HepG2 (cell line): ENCODE data around the gene C1orf35. TPM values are rescaled to one million over a fixed set of nuclear protein-coding genes. Genes with fewer than 3 reads are reported as not detected.

Experiments
- ASH2L ChIP-seq: fragments of 300-600, 200-600 bp; sonication (generic); IDR thresholded peaks from 2 replicates; pipeline ENCODE4 v1.7.0; 2017; ENCODE audit warnings: low read depth, mild to moderate bottlenecking, moderate library complexity, mixed read lengths, low read length; ENCODE audit not compliant: insufficient read length
- CREB1 ChIP-seq, 2 experiments: fragments of 450-650 bp in 1 of 2; IDR thresholded peaks; 2 replicates each; pipeline ENCODE4 v1.6.1; 2016 to 2017; ENCODE audit warnings: control low read depth in 1 of 2, mild to moderate bottlenecking in 1 of 2, missing compliant biosample characterization in 1 of 2, missing genetic modification characterization in 1 of 2
- ESRRA ChIP-seq: sonication (generic); formaldehyde crosslinking; IDR thresholded peaks from 2 replicates; pipeline ENCODE4 v1.5.1; 2020; ENCODE audit warnings: mild to moderate bottlenecking, low read depth, missing genetic modification reagents
- FOXC1 ChIP-seq: sonication (generic); formaldehyde crosslinking; IDR thresholded peaks from 2 replicates; pipeline ENCODE4 v1.8.0; 2022; ENCODE audit warnings: mild to moderate bottlenecking, missing genetic modification reagents, borderline replicate concordance
- HIVEP1 ChIP-seq: sonication (generic); formaldehyde crosslinking; IDR thresholded peaks from 2 replicates; pipeline ENCODE4 v1.4.0; 2020; ENCODE audit warnings: mild to moderate bottlenecking, missing genetic modification reagents
- HOXA3 ChIP-seq: sonication (generic); formaldehyde crosslinking; IDR thresholded peaks from 2 replicates; pipeline ENCODE4 v1.5.0; 2020; ENCODE audit warnings: missing genetic modification reagents
- JUND ChIP-seq: sonication (generic); formaldehyde crosslinking; IDR thresholded peaks from 2 replicates; pipeline ENCODE4 v1.8.0; 2022; ENCODE audit warnings: mild to moderate bottlenecking, missing genetic modification reagents
- KAT8 ChIP-seq: IDR thresholded peaks from 2 replicates; pipeline ENCODE4 v1.6.1; 2016; ENCODE audit warnings: missing genetic modification reagents, missing compliant biosample characterization
- KDM1A ChIP-seq: IDR thresholded peaks from 2 replicates; pipeline ENCODE4 v1.6.1; 2016; ENCODE audit warnings: missing compliant biosample characterization
- MTERF4 ChIP-seq: sonication (generic); formaldehyde crosslinking; IDR thresholded peaks from 2 replicates; pipeline ENCODE4 v1.8.0; 2023; ENCODE audit warnings: mild to moderate bottlenecking, missing genetic modification reagents
- NPAS2 ChIP-seq: sonication (generic); formaldehyde crosslinking; IDR thresholded peaks from 2 replicates; pipeline ENCODE4 v1.8.0; 2022; ENCODE audit warnings: mild to moderate bottlenecking, missing genetic modification reagents, borderline replicate concordance
- NR1H2 ChIP-seq: sonication (generic); formaldehyde crosslinking; IDR thresholded peaks from 2 replicates; pipeline ENCODE4 v1.8.1; 2022; ENCODE audit warnings: low read depth, missing genetic modification reagents, borderline replicate concordance
- SAP130 ChIP-seq: IDR thresholded peaks from 2 replicates; pipeline ENCODE4 v1.6.1; 2016; ENCODE audit warnings: low read depth
- SMYD3 ChIP-seq: sonication (generic); formaldehyde crosslinking; IDR thresholded peaks from 2 replicates; pipeline ENCODE4 v1.8.1; 2023; ENCODE audit warnings: mild to moderate bottlenecking, missing genetic modification reagents
- SOX6 ChIP-seq, 2 experiments: fragments of 450-650 bp in 1 of 2; sonication (generic) in 1 of 2; formaldehyde crosslinking in 1 of 2; IDR thresholded peaks; 2 replicates each; pipeline versions ENCODE4 v1.4.0 to v1.6.1; 2017 to 2020; ENCODE audit warnings: antibody characterized with exemption in 1 of 2, mild to moderate bottlenecking in 1 of 2, missing genetic modification reagents in 1 of 2
- THAP7 ChIP-seq: sonication (generic); formaldehyde crosslinking; IDR thresholded peaks from 2 replicates; pipeline ENCODE4 v1.8.1; 2023; ENCODE audit warnings: mild to moderate bottlenecking, missing genetic modification reagents
- ZBTB8A ChIP-seq: sonication (generic); formaldehyde crosslinking; IDR thresholded peaks from 2 replicates; pipeline ENCODE4 v1.4.0; 2020; ENCODE audit warnings: mild to moderate bottlenecking, low read depth, missing genetic modification reagents, borderline replicate concordance
- ZFP82 ChIP-seq: sonication (generic); formaldehyde crosslinking; IDR thresholded peaks from 2 replicates; pipeline ENCODE4 v1.5.1; 2020; ENCODE audit warnings: mild to moderate bottlenecking, missing genetic modification reagents, borderline replicate concordance
- ZNF839 ChIP-seq: sonication (generic); formaldehyde crosslinking; IDR thresholded peaks from 2 replicates; pipeline ENCODE4 v1.4.0; 2020; ENCODE audit warnings: missing genetic modification reagents, mild to moderate bottlenecking, borderline replicate concordance
- ZSCAN31 ChIP-seq: sonication (generic); formaldehyde crosslinking; IDR thresholded peaks from 2 replicates; pipeline ENCODE4 v1.5.0; 2020; ENCODE audit warnings: low read depth, mild to moderate bottlenecking, missing genetic modification reagents
- polyA plus RNA-seq, 8 experiments: library from polyadenylated mRNA; depleted of rRNA in 3 of 8; stranded (reverse) in 7 of 8; unstranded in 1 of 8; fragments of >200 nt; fragmentation: Illumina TruSeq in 4 of 8; extraction: Trizol in 4 of 8; gene quantifications; 2 replicates each; pipeline versions ENCODE4 v1.2.1 to v1.2.3, GENCODE V29; 2011 to 2016; ENCODE audit warnings: low read depth in 4 of 8, missing spikeins in 1 of 8, mixed read lengths in 1 of 8; ENCODE audit not compliant: insufficient read depth in 1 of 8
- total RNA-seq, 5 experiments: library from RNA; depleted of rRNA; stranded (reverse); fragments of >200 nt; fragmentation: Illumina TruSeq; extraction: Trizol; gene quantifications; 2 replicates each; pipeline ENCODE4 v1.2.3, GENCODE V29; 2016; ENCODE audit warnings: low read depth in 1 of 5
- TF ChIP-seq, protein P1 (sequence below): IDR thresholded peaks from 2 replicates; pipeline ENCODE4 v1.6.1; 2016; ENCODE audit warnings: control low read depth

Gene C1orf35
- total and polyA plus RNA-seq, 2 of the 13 experiments (the other 11 are each of a cell fraction or from before 2014, with no cell fraction given) = 8.1 to 19.3 TPM

- TF ChIP-seq KDM1A (CRISPR knock-in tag) = 0 out of 2 replicates have a peak, but pooled peaks have one; percentile 6
- TF ChIP-seq HIVEP1 (CRISPR knock-in tag) = peak; percentile 11; the same call in 1 of the 2 replicates
- TF ChIP-seq SMYD3 (CRISPR knock-in tag) = no peak
- TF ChIP-seq KAT8 (CRISPR knock-in tag) = peak; percentile 91
- TF ChIP-seq ZBTB8A (CRISPR knock-in tag) = peak; percentile 70; the same call in 1 of the 2 replicates
- TF ChIP-seq NR1H2 (CRISPR knock-in tag) = 0 out of 2 replicates have a peak, but pooled peaks have one; percentile 9
- no peak for TF ChIP-seq NPAS2 (CRISPR knock-in tag)
- TF ChIP-seq THAP7 (CRISPR knock-in tag) = 0 out of 2 replicates have a peak, but pooled peaks have one; percentile 19
- TF ChIP-seq, protein P1, sequence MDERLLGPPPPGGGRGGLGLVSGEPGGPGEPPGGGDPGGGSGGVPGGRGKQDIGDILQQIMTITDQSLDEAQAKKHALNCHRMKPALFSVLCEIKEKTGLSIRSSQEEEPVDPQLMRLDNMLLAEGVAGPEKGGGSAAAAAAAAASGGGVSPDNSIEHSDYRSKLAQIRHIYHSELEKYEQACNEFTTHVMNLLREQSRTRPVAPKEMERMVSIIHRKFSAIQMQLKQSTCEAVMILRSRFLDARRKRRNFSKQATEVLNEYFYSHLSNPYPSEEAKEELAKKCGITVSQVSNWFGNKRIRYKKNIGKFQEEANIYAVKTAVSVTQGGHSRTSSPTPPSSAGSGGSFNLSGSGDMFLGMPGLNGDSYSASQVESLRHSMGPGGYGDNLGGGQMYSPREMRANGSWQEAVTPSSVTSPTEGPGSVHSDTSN (CRISPR knock-in tag) = peak; percentile 81
- TF ChIP-seq CREB1 (IDR thresholded peaks at IDR 0.05) = peak; percentile 99
- TF ChIP-seq CREB1 (CRISPR knock-in tag; IDR thresholded peaks at IDR 0.05) = peak; percentile 95
- TF ChIP-seq ZSCAN31 = peak; percentile 89
- peak; percentile 80 for TF ChIP-seq MTERF4
- 0 out of 2 replicates have a peak, but pooled peaks have one; percentile 62 for TF ChIP-seq ZNF839
- TF ChIP-seq FOXC1 (CRISPR knock-in tag) = peak; percentile 63; the same call in 1 of the 2 replicates
- no peak for TF ChIP-seq ZFP82 (CRISPR knock-in tag)
- TF ChIP-seq JUND = peak; percentile 68; the same call in 1 of the 2 replicates
- no peak for TF ChIP-seq SOX6 (IDR thresholded peaks at IDR 0.05)
- peak; percentile 55; the same call in 1 of the 2 replicates for TF ChIP-seq SOX6 (CRISPR knock-in tag; IDR thresholded peaks at IDR 0.05)
- TF ChIP-seq ASH2L = peak; percentile 57
- no peak for TF ChIP-seq ESRRA (CRISPR knock-in tag)
- peak; percentile 100 for TF ChIP-seq HOXA3 (CRISPR knock-in tag)
- peak; percentile 93 for TF ChIP-seq SAP130 (CRISPR knock-in tag)
These were observed 37.0 kb upstream of the C1orf35 start, which contains the start of gene GUK1 (continued) for GRCh38 chr1:228139931-228140723.
